Muscle of leg (tissue), 11 donors: Measurements from ENCODE around the gene SARS2. TPM values are rescaled to one million over a fixed set of nuclear protein-coding genes. Genes with fewer than 3 reads are reported as not detected.
"Not testable (repeated sequence)": the region's sequence is repeated elsewhere in the genome, so short reads cannot be mapped to it uniquely, and the experiment has no call there.

ENCODE experiments used
- DNase-seq: peaks from one replicate; pipeline ENCODE4 v3.0.0; 2013
- H3K27ac ChIP-seq: one replicate; pipeline ENCODE4 v1.5.1; 2013; ENCODE audit warnings: mild to moderate bottlenecking, low read length, control low read depth
- H3K27me3 ChIP-seq: one replicate; pipeline ENCODE4 v1.6.1; 2013; ENCODE audit warnings: low read length; ENCODE audit not compliant: control insufficient read depth, insufficient read depth
- H3K36me3 ChIP-seq: one replicate; pipeline ENCODE4 v1.6.1; 2013; ENCODE audit warnings: low read length; ENCODE audit not compliant: control insufficient read depth, insufficient read depth
- H3K4me1 ChIP-seq: one replicate; pipeline ENCODE4 v1.6.1; 2013; ENCODE audit warnings: low read length; ENCODE audit not compliant: control insufficient read depth, insufficient read depth
- H3K4me3 ChIP-seq: one replicate; pipeline ENCODE4 v1.5.1; 2013; ENCODE audit warnings: low read length, control low read depth
- H3K9me3 ChIP-seq: replicated peaks from 2 replicates; pipeline ENCODE4 v1.6.1; 2013; ENCODE audit warnings: low read depth, low read length; ENCODE audit not compliant: control insufficient read depth
- WGBS: methylation state at CpG from one replicate; pipeline ENCODE4 v1.1.5; 2013; ENCODE audit warnings: missing lambda C conversion rate; ENCODE audit not compliant: insufficient coverage; 5-methylcytosine and 5-hydroxymethylcytosine counted together
- polyA plus RNA-seq, 8 donors: library from polyadenylated mRNA; unstranded; fragments of 120-200 nt; gene quantifications; one replicate each; pipeline versions ENCODE4 v1.2.1 to v1.2.3, GENCODE V29; 2013; ENCODE audit warnings: inconsistent platforms in 1 of 8, low replicate concordance in 1 of 8; ENCODE audit not compliant: insufficient read length in 8 of 8, insufficient read depth in 1 of 8
- total RNA-seq: library from RNA; stranded (reverse); fragments of 120-200 nt; gene quantifications from one replicate; pipeline ENCODE4 v1.2.4, GENCODE V29; 2013

SARS2 gene
- total and polyA plus RNA-seq, 9 donors = 18.0 to 36.7 (median 25.7) TPM

DNA sequence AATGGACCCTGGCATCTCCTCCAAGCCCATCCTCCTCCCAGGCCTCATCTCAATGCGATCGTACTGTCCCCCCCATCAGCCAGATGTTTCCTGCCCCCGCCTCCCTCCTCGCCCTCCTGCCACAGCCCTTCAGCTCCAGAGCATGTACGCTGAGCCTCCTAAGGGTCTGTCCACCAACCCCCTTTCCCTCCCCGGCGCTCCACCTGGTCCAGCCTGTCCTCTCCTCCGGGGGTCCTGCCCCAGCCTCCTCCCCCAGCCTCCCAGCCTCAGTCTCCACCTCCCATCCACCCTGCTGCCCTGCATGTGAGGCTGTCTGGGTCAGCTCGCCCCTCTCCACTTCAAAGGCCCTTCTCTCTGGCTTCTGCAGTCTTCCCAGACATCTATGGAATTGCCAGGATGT, 35.6 kb downstream of the SARS2 start:
- no peak for DNase-seq
- peaks cover 36% of the 10 kb centered on the region for H3K36me3 ChIP-seq
- H3K27ac ChIP-seq = no peak overlapping the region
- no peaks in the 10 kb centered on the region for H3K9me3 ChIP-seq
- no peaks in the 10 kb centered on the region for H3K27me3 ChIP-seq
- WGBS = 47% methylated on average over 9 of the region's 9 CpGs
- no peak overlapping the region for H3K4me3 ChIP-seq
- peaks cover 66% of the 10 kb centered on the region for H3K4me1 ChIP-seq

DNA sequence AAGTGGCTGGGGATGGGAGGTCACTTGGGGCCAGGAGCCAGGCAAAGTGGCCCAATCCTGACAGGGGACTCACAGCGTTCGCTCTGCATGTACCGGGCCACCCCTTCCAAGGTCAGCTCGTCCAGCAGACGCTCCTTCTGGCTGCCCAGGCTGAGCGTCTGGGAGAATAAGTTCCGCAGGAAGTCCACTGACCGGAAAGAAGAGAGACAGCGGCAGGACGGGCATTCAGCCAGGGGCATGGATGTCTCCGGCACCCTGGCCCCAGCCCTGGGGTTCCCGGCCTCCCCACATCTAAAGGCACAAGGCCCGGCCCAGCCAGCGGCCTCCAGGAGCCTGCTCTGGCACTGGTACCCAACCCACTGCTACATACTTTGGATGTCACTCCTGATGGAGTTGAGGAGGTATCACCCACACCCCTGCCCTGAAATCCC, 37.2 kb downstream of the SARS2 start:
- Histone ChIP-seq H3K4me1 (peaks cover 62% of the 10 kb centered on the region), H3K36me3 (peaks cover 52% of the 10 kb centered on the region), H3K27ac (peak overlapping the region; percentile 38), H3K9me3 (no peaks in the 10 kb centered on the region), H3K27me3 (no peaks in the 10 kb centered on the region), H3K4me3 (no peak overlapping the region)
- no peak for DNase-seq
- 48% methylated on average over 11 of the region's 14 CpGs for WGBS

DNA sequence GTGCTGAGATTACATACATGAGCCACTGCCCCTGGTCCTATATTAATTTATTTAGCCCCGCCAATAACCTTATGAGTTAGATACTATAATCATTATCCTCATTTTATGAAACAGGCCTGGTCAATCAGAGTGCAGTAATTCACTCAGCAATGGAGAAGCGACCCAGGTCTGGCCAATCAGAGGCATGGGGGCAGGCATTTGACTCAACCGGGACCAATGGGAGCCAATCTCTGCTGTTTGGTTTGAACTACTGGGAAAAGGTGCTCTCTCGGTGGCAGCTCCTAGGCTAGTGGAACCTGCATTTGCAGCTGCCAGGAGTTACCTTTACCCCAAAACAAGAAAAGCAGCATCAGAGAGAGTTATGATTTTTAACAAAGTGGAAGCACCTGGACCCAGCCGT, 37.7 kb downstream of the SARS2 start:
- H3K27me3 ChIP-seq = no peaks in the 10 kb centered on the region
- H3K4me1 ChIP-seq = peaks cover 57% of the 10 kb centered on the region
- peak overlapping the region; percentile 38 for H3K27ac ChIP-seq
- DNase-seq = no peak
- H3K4me3 ChIP-seq = no peak overlapping the region
- WGBS = 48% methylated on average over 2 of the region's 5 CpGs
- no peaks in the 10 kb centered on the region for H3K9me3 ChIP-seq
- H3K36me3 ChIP-seq = peaks cover 53% of the 10 kb centered on the region

DNA sequence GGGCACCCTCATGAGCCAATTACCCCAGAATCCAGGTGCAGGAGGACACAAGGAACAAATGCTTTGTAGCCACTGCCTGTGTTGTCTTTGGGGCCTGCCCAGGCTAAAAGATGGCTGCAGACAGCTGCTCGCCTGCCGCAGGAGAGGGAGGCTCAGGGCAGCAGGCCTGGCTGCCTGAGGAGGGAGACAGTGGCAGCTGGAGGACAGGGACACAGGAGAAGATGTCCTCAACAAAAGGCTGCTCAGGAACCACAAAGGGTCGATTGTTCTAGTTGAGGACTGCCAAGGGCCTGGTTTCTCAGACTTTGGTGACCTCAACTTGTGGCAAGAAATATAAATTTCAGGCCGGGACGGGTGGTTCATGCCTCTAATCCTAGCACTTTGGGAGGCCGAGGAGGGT, 38.8 kb downstream of the SARS2 start:
- peaks cover 54% of the 10 kb centered on the region for H3K4me1 ChIP-seq

DNA sequence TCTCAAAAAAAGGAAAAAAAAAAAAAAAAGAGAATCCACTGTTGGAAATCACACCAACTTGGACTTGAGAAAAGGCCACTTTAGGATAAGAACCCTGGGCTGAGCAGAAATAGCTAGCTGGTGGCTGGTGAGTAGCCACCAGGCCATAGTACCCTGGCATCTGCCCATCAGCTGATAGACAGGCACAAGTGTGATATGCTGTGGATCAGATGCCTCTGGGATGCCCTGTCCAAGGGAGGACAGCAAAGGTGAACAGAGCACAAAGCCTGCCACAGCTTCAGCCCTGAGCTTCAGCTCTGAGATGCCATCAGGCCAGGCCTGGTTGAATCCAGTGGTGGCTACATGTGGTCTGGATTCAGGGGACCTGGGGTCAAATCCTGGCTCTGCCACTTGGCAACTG, 39.9 kb downstream of the SARS2 start:
- H3K27me3 ChIP-seq = no peaks in the 10 kb centered on the region
- peak; percentile 80 for DNase-seq
- H3K36me3 ChIP-seq = peaks cover 60% of the 10 kb centered on the region
- no peaks in the 10 kb centered on the region for H3K9me3 ChIP-seq
- H3K4me1 ChIP-seq = peaks cover 60% of the 10 kb centered on the region
- H3K4me3 ChIP-seq = no peak overlapping the region
- peak overlapping the region; percentile 71 for H3K27ac ChIP-seq

More for the DNA sequence above, 38.8 kb downstream of the SARS2 start:
- Histone ChIP-seq H3K27ac (peak overlapping the region; percentile 69), H3K4me3 (no peak overlapping the region), H3K9me3 (no peaks in the 10 kb centered on the region), H3K36me3 (peaks cover 61% of the 10 kb centered on the region), H3K27me3 (no peaks in the 10 kb centered on the region)
- 78% methylated on average over 5 of the region's 6 CpGs for WGBS
- DNase-seq = peak; percentile 62

DNA sequence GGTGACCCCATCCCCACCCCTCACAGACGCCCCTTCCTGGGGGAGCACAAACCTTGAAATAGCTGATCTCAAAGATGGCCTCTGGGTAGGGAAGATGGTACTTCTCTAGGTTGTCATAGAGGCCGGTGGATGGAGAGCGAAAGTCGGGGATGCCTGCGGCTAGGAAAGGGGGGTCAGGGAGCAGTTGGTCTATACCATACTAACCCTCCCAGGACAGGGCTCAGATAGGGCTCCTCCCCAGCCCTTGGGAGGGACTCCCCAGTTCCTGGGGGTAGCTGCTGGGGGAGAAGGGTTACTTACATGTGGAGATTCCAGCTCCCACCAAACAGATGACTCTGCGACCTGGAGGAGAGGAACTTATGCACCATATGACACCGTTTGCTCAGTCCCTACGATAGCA, 40.8 kb downstream of the SARS2 start:
- Histone ChIP-seq H3K4me1 (peaks cover 64% of the 10 kb centered on the region), H3K27me3 (no peaks in the 10 kb centered on the region), H3K9me3 (no peaks in the 10 kb centered on the region), H3K27ac (no peak overlapping the region), H3K4me3 (no peak overlapping the region), H3K36me3 (peaks cover 58% of the 10 kb centered on the region)
- WGBS = no CpG with 5 or more reads among the region's 8 CpGs
- DNase-seq = no peak

DNA sequence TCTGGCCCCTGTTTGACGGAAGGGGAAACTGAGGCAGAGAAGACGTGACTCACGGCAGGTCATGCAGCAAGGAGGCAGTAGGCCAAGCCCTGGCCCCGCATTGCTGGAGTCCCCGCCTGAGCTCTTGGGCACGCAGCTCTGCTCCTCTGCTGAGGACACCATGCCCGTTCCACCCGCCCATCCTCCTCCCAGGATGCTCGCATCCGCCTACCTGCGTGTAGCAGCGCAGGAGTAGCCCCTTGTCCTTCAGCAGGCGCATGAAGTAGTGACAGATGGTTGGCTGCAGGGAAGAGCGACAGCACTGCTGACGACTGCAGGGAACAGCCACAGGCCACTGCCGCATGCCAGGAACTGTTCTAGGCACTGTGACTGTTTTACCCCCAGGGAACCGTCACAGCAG, 41.7 kb downstream of the SARS2 start:
- WGBS = 87% methylated on average over 12 of the region's 17 CpGs
- DNase-seq = no peak
- peaks cover 59% of the 10 kb centered on the region for H3K36me3 ChIP-seq
- H3K4me1 ChIP-seq = peaks cover 60% of the 10 kb centered on the region
- H3K4me3 ChIP-seq = no peak overlapping the region
- H3K27ac ChIP-seq = no peak overlapping the region
- H3K27me3 ChIP-seq = no peaks in the 10 kb centered on the region
- no peaks in the 10 kb centered on the region for H3K9me3 ChIP-seq

DNA sequence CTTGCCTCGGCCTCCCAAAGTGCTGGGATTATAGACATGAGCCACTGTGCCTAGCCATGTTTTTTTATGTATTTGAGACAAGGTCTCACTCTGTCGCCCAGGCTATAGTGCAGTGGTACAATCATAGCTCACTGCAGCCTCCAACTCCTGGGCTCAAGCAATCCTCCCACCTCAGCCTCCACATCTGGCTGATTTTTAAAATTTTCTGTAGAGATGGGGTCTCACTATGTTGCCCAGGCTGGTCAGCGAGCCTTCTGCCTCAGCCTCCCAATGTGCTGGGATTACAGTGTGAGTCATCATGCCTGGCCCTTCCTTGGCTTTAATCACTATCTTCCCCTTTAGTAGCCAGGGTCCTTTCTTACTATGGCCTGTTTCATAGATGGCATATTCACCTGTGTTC, 45.9 kb downstream of the SARS2 start:
- H3K36me3 ChIP-seq = peaks cover 58% of the 10 kb centered on the region
- not testable (repeated sequence) for H3K4me3 ChIP-seq, H3K27me3 ChIP-seq, H3K9me3 ChIP-seq, DNase-seq
- 100% methylated on average over 1 of the region's 3 CpGs for WGBS
- H3K27ac ChIP-seq = peak overlapping the region; percentile 89
- peaks cover 58% of the 10 kb centered on the region for H3K4me1 ChIP-seq

DNA sequence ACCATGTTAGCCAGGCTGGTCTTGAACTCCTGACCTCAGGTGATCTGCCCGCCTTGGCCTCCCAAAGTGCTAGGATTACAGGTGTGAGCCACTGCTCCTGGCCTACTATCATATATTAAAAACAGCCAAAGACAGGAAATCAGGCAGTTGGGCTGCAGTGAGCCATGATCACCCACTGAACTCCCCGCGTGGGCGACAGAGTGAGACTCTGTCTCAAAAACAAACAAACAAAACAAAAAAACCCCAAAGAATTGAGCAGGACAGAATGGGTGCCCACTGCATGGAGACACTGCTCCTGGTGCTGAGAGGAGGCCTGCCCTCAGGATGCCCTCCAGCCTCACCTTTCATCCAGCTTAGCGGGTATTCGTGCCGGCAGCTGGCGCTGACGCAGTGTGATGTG, 47.3 kb downstream of the SARS2 start:
- H3K4me1 ChIP-seq = peaks cover 70% of the 10 kb centered on the region

DNA sequence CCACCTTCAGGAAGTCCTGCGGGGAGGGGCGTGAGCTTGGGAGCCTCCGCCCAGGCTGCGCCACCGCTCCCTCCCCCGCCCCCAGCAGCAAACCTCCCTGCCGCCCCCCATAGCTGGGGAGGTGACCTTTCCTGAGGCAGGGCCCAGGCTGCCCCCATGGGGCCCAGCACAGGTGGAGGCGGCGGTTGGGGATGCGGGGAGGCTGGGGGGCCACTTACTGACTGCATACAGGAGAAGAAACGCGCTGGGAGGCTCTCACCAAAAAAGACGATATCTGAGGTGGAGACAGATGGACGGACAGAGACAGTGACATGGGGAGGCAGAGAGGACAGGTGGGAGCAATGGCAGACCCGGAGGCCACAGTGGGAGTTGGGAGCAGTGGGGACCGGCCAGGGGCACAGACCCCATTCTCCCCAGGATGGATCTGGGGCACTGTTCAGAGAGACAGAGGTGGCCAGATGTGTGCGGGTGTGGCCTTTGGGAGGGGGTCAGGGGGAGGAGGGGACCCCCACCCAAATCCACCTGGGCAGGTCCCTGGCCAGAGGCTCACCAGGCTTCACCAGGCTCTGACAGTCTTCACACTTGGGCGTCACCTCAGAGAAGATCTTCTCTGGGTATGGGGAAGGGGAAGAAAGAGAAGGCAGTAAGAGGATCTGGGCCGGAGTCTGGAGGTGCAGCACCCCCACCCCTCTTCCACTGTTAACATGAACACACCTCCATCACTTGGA, 49.5 kb downstream of the SARS2 start:
- WGBS = 81% methylated on average over 13 of the region's 19 CpGs
- DNase-seq = no peak
- H3K4me1 ChIP-seq = peaks cover 80% of the 10 kb centered on the region
- peaks cover 42% of the 10 kb centered on the region for H3K36me3 ChIP-seq
- no peak overlapping the region for H3K27ac ChIP-seq
- no peaks in the 10 kb centered on the region for H3K9me3 ChIP-seq
- no peak overlapping the region for H3K4me3 ChIP-seq
- no peaks in the 10 kb centered on the region for H3K27me3 ChIP-seq

More for the DNA sequence above, 47.3 kb downstream of the SARS2 start:
- peaks cover 56% of the 10 kb centered on the region for H3K36me3 ChIP-seq
- WGBS = 89% methylated on average over 5 of the region's 9 CpGs
- no peak for DNase-seq
- no peaks in the 10 kb centered on the region for H3K27me3 ChIP-seq
- no peaks in the 10 kb centered on the region for H3K9me3 ChIP-seq
- H3K4me3 ChIP-seq = no peak overlapping the region
- H3K27ac ChIP-seq = peak overlapping the region; percentile 55
